ENCODE measurements around the gene MS4A4E. TPM values are rescaled to one million over a fixed set of nuclear protein-coding genes. Genes with fewer than 3 reads are reported as not detected.

MS4A4E gene
- total and polyA plus RNA-seq, 2 experiments from 2014 or later = not detected

DNA sequence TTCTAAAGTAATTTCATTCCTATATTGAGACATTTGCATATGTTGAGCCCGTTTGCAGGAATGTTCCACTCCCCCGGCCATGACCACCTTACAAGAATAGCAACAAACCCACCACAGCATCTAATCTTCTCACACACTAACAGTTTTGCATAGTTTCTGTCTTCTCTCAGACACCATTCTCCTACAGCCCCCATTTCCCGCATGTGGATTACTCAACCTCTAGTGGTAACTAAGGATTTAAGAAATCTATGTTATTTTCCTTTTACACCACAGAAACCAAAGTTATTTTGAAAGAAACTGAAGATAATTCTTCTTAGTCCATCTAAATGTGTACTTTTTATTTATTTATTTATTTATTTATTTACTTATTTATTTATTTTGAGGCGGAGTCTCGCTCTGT, 2.3 kb downstream of the MS4A4E start (continued):
- no peak for TF ChIP-seq NANOG (IDR thresholded peaks at IDR 0.05; ENCODE audit: borderline replicate concordance)
- TF ChIP-seq ZNF114 (CRISPR knock-in tag; IDR thresholded peaks at IDR 0.05) = no peak
- no peak for TF ChIP-seq ZNF331 (CRISPR knock-in tag; IDR thresholded peaks at IDR 0.05; ENCODE audit: low read depth)
- no peak for TF ChIP-seq ETS1 (IDR thresholded peaks at IDR 0.05)
- no peak for TF ChIP-seq EZH2 (IDR thresholded peaks at IDR 0.05; ENCODE audit: low read depth, unreplicated experiment)

- Histone ChIP-seq H3F3A (replicated peaks; ENCODE audit: low read depth) (no peaks in the 10 kb centered on the region), H3K9me2 (ENCODE audit: insufficient read depth) (0 out of 2 replicates have a peak, but pooled peaks cover 4% of the 10 kb centered on the region), H3K27ac (ENCODE audit: low read depth) (no peak overlapping the region), H3K27me3 (ENCODE audit: insufficient read depth) (no peaks in the 10 kb centered on the region), H2AFZ (no peak overlapping the region), H3K4me2 (no peak overlapping the region), H3K4me3 (no peak overlapping the region), H3K4me1 (ENCODE audit: insufficient read depth) (no peaks in the 10 kb centered on the region), H3K36me3 (ENCODE audit: insufficient read depth) (no peaks in the 10 kb centered on the region), H3K79me2 (replicated peaks; ENCODE audit: insufficient read depth) (no peaks in the 10 kb centered on the region), H4K20me1 (replicated peaks; ENCODE audit: insufficient read depth) (no peaks in the 10 kb centered on the region)
- H3K36me3 Mint-ChIP-seq (ENCODE audit: low read depth) = no peaks in the 10 kb centered on the region
- no peak overlapping the region for H3K27ac Mint-ChIP-seq
- DNase-seq (ENCODE audit: low spot score) (no peak), ATAC-seq (no peak)
- peaks cover 8% of the 10 kb centered on the region for H3K27me3 Mint-ChIP-seq (ENCODE audit: insufficient read depth, low read depth, poor library complexity)
- no peak overlapping the region for H3K4me3 Mint-ChIP-seq
- no peaks in the 10 kb centered on the region for H3K4me1 Mint-ChIP-seq
- H3K9me3 Mint-ChIP-seq = no peaks in the 10 kb centered on the region
- TF ChIP-seq STAT1 (IDR thresholded peaks at IDR 0.05; ENCODE audit: unreplicated experiment) = no peak
- TF ChIP-seq ZNF114 (CRISPR knock-in tag; IDR thresholded peaks at IDR 0.05) = no peak
- TF ChIP-seq CREB1 (CRISPR knock-in tag; IDR thresholded peaks at IDR 0.05; ENCODE audit: low read depth) = no peak
- TF ChIP-seq REST (IDR thresholded peaks at IDR 0.05; ENCODE audit: unreplicated experiment) = no peak
- no peak for TF ChIP-seq ETS1 (IDR thresholded peaks at IDR 0.05)
- TF ChIP-seq ZNF331 (CRISPR knock-in tag; IDR thresholded peaks at IDR 0.05; ENCODE audit: low read depth) = no peak
- no peak for TF ChIP-seq EZH2 (IDR thresholded peaks at IDR 0.05; ENCODE audit: low read depth, unreplicated experiment)
- TF ChIP-seq, protein P1, sequence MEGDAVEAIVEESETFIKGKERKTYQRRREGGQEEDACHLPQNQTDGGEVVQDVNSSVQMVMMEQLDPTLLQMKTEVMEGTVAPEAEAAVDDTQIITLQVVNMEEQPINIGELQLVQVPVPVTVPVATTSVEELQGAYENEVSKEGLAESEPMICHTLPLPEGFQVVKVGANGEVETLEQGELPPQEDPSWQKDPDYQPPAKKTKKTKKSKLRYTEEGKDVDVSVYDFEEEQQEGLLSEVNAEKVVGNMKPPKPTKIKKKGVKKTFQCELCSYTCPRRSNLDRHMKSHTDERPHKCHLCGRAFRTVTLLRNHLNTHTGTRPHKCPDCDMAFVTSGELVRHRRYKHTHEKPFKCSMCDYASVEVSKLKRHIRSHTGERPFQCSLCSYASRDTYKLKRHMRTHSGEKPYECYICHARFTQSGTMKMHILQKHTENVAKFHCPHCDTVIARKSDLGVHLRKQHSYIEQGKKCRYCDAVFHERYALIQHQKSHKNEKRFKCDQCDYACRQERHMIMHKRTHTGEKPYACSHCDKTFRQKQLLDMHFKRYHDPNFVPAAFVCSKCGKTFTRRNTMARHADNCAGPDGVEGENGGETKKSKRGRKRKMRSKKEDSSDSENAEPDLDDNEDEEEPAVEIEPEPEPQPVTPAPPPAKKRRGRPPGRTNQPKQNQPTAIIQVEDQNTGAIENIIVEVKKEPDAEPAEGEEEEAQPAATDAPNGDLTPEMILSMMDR (conservative IDR thresholded peaks at IDR 0.05; ENCODE audit: low read depth in 2 of 2) = no peak
- TF ChIP-seq JUNB (IDR thresholded peaks at IDR 0.05; ENCODE audit: unreplicated experiment) = no peak
- TF ChIP-seq ZNF462 (CRISPR knock-in tag; IDR thresholded peaks at IDR 0.05) = no peak
Measured at GRCh38 chr11:60235321-60235720, 7.6 kb downstream of the MS4A4E start.
